HepG2 (cell line): ENCODE measurements around the gene ZNF524. TPM values are rescaled to one million over a fixed set of nuclear protein-coding genes. Genes with fewer than 3 reads are reported as not detected.

Experiments used
- ATAC-seq: fragments of 200-7000 bp; cut with Tn5 transposase; 3 replicates; pipeline ENCODE4 v1.9.1; 2020; ENCODE audit warnings: mild to moderate bottlenecking, moderate library complexity
- BruUV-seq: library from RNA; stranded (reverse); fragments of 400-500 nt; replicated peaks from 2 replicates; lab custom pipeline; 2021; lab: Mats Ljungman, UMichigan
- CTCF ChIA-PET: fragments of 300-600 bp; formaldehyde crosslinking; extraction: SDS; loops from one replicate; lab custom pipeline; 2021; ENCODE audit warnings: low total read pairs, inconsistent platforms, low intra/inter-chr PET ratio; lab: Yijun Ruan, JAX
- POLR2A ChIA-PET: fragments of 350-600 bp; sonication (Branson Sonifier 250); formaldehyde crosslinking; loops from one replicate; lab custom pipeline; 2020; ENCODE audit warnings: antibody characterized with exemption, inconsistent platforms; lab: Yijun Ruan, JAX
- DNase-seq: peaks from one replicate; pipeline ENCODE4 v3.0.0-alpha.2; 2015; ENCODE audit warnings: low spot score
- FAIRE-seq: peaks from 3 replicates; lab custom pipeline; 2011; peaks lifted over from hg19 to GRCh38; lab: Jason Lieb, UNC
- H2AFZ ChIP-seq: one replicate; pipeline ENCODE4 v1.6.1; 2011; ENCODE audit warnings: low read length, inconsistent platforms
- H3K27ac ChIP-seq: fragments of 300-600 bp; 3 replicates; pipeline ENCODE4 v1.8.0; 2011; ENCODE audit warnings: mixed run types, mild to moderate bottlenecking, mixed read lengths, low read length, inconsistent platforms; ENCODE audit not compliant: insufficient read depth; ENCODE audit errors: extremely low read length
- H3K27me3 ChIP-seq, 2 experiments: fragments of 200-600 bp in 1 of 2; 2 replicates in 1 of 2; 3 replicates in 1 of 2; pipeline versions ENCODE4 v1.6.0 to v1.8.0; 2011; ENCODE audit warnings: low read length in 2 of 2, mild to moderate bottlenecking in 2 of 2, moderate library complexity in 2 of 2, inconsistent platforms in 1 of 2; ENCODE audit not compliant: insufficient read depth in 2 of 2, control insufficient read depth in 1 of 2
- H3K36me3 ChIP-seq, 2 experiments: fragments of 200-600 bp in 1 of 2; replicated peaks in 1 of 2; 2 replicates in 1 of 2; 3 replicates in 1 of 2; pipeline versions ENCODE4 v1.5.1 to v1.8.0; 2011; ENCODE audit warnings: low read length in 2 of 2, inconsistent platforms in 1 of 2; ENCODE audit not compliant: insufficient read depth in 2 of 2, control insufficient read depth in 1 of 2
- H3K4me1 ChIP-seq: 2 replicates; pipeline ENCODE4 v1.5.1; 2012; ENCODE audit warnings: low read length, inconsistent platforms; ENCODE audit not compliant: insufficient read depth
- H3K4me2 ChIP-seq: 2 replicates; pipeline ENCODE4 v1.6.0; 2011; ENCODE audit warnings: low read depth, low read length, inconsistent platforms
- H3K4me3 ChIP-seq, 3 experiments: fragments of 200-600 bp in 1 of 3; sonication (generic), shearing (Covaris generic) in 1 of 3; replicated peaks in 1 of 3; 2 replicates each; pipeline ENCODE4 v1.5.1; 2011 to 2016; ENCODE audit warnings: low read length in 3 of 3, inconsistent platforms in 2 of 3, low read depth in 2 of 3, mild to moderate bottlenecking in 2 of 3, control low read depth in 1 of 3, mixed read lengths in 1 of 3; ENCODE audit not compliant: insufficient read depth in 1 of 3
- H3K79me2 ChIP-seq: one replicate; pipeline ENCODE4 v1.6.1; 2011; ENCODE audit warnings: low read length, inconsistent platforms; ENCODE audit not compliant: insufficient read depth
- H3K9ac ChIP-seq: 2 replicates; pipeline ENCODE4 v1.6.0; 2011; ENCODE audit warnings: mild to moderate bottlenecking, low read depth, low read length, inconsistent platforms; ENCODE audit not compliant: insufficient read depth
- H3K9me3 ChIP-seq: 2 replicates; pipeline ENCODE4 v1.5.1; 2012; ENCODE audit warnings: mild to moderate bottlenecking, low read length
- H4K20me1 ChIP-seq: 2 replicates; pipeline ENCODE4 v1.6.0; 2011; ENCODE audit warnings: inconsistent platforms, mild to moderate bottlenecking, low read length, moderate library complexity; ENCODE audit not compliant: insufficient read depth
- FLYWCH1 ChIP-seq: sonication (generic); formaldehyde crosslinking; IDR thresholded peaks from 2 replicates; pipeline ENCODE4 v1.8.1; 2023; ENCODE audit warnings: mild to moderate bottlenecking, missing genetic modification reagents
- FOXK2 ChIP-seq: fragments of 450-650 bp; IDR thresholded peaks from 2 replicates; pipeline ENCODE4 v1.6.1; 2016
- GABPA ChIP-seq, 2 experiments: IDR thresholded peaks; 2 replicates each; pipeline ENCODE4 v1.6.1; 2011 to 2016; ENCODE audit warnings: low read depth in 2 of 2, low read length in 1 of 2, missing biosample characterization in 1 of 2, missing genetic modification characterization in 1 of 2
- JUND ChIP-seq: sonication (generic); formaldehyde crosslinking; IDR thresholded peaks from 2 replicates; pipeline ENCODE4 v1.8.0; 2022; ENCODE audit warnings: mild to moderate bottlenecking, missing genetic modification reagents
- PLRG1 ChIP-seq: fragments of 450-650 bp; conservative IDR thresholded peaks from 2 replicates; pipeline ENCODE4 v1.6.1; 2016
- RBFOX2 ChIP-seq: fragments of 200-400 bp; formaldehyde crosslinking; IDR thresholded peaks from 2 replicates; pipeline ENCODE4 v1.6.1; 2017; ENCODE audit warnings: low read depth, mild to moderate bottlenecking, low read length
- TAF1 ChIP-seq: sonication (generic); formaldehyde crosslinking; IDR thresholded peaks from 2 replicates; pipeline ENCODE4 v1.4.0; 2020; ENCODE audit warnings: missing genetic modification reagents
- TGIF2 ChIP-seq: IDR thresholded peaks from 2 replicates; pipeline ENCODE4 v1.6.1; 2016; ENCODE audit warnings: control low read depth, missing compliant biosample characterization
- TOE1 ChIP-seq: sonication (generic); formaldehyde crosslinking; IDR thresholded peaks from 2 replicates; pipeline ENCODE4 v1.4.0; 2020; ENCODE audit warnings: mild to moderate bottlenecking, missing genetic modification reagents
- TSC22D2 ChIP-seq: sonication (generic); formaldehyde crosslinking; IDR thresholded peaks from 2 replicates; pipeline ENCODE4 v1.5.1; 2020; ENCODE audit warnings: missing genetic modification reagents, mild to moderate bottlenecking, borderline replicate concordance
- ZNF224 ChIP-seq: sonication (generic); formaldehyde crosslinking; IDR thresholded peaks from 2 replicates; pipeline ENCODE4 v1.5.0; 2020; ENCODE audit warnings: mild to moderate bottlenecking, missing genetic modification reagents
- ZNF235 ChIP-seq: sonication (generic); formaldehyde crosslinking; IDR thresholded peaks from 2 replicates; pipeline ENCODE4 v1.8.1; 2023; ENCODE audit warnings: mild to moderate bottlenecking, missing genetic modification reagents, borderline replicate concordance
- ZNF30 ChIP-seq: sonication (generic); formaldehyde crosslinking; IDR thresholded peaks from 2 replicates; pipeline ENCODE4 v1.5.0; 2020; ENCODE audit warnings: mild to moderate bottlenecking, missing genetic modification reagents
- ZNF354B ChIP-seq: sonication (generic); formaldehyde crosslinking; IDR thresholded peaks from 2 replicates; pipeline ENCODE4 v1.8.0; 2022; ENCODE audit warnings: mild to moderate bottlenecking, missing genetic modification reagents
- ZNF782 ChIP-seq: sonication (generic); formaldehyde crosslinking; IDR thresholded peaks from 2 replicates; pipeline ENCODE4 v1.4.0; 2020; ENCODE audit warnings: missing genetic modification reagents, mild to moderate bottlenecking, borderline replicate concordance
- ZNF788 ChIP-seq: sonication (generic); formaldehyde crosslinking; IDR thresholded peaks from 2 replicates; pipeline ENCODE4 v1.5.0; 2020; ENCODE audit warnings: mild to moderate bottlenecking, missing genetic modification reagents, borderline replicate concordance
- WGBS: methylation state at CpG from one replicate; pipeline ENCODE4 v1.1.6; 2017; ENCODE audit warnings: low lambda C conversion rate; 5-methylcytosine and 5-hydroxymethylcytosine counted together
- in situ Hi-C: cut with HindIII; loops from 2 replicates; pipeline ENCODE4 v1.10.0; 2017; ENCODE audit warnings: low pct_unique_long_range_greater_than_20kb; ENCODE audit not compliant: extremely low pct_ligation_motif_present
- intact Hi-C: fragments of 100-400 bp; cut with micrococcal nuclease; formaldehyde crosslinking; loops from one replicate; pipeline ENCODE4 v1.10.0; 2022; ENCODE audit not compliant: unreplicated experiment
- polyA plus RNA-seq, 8 experiments: library from polyadenylated mRNA; depleted of rRNA in 3 of 8; stranded (reverse) in 7 of 8; unstranded in 1 of 8; fragments of >200 nt; fragmentation: Illumina TruSeq in 4 of 8; extraction: Trizol in 4 of 8; gene quantifications; 2 replicates each; pipeline versions ENCODE4 v1.2.1 to v1.2.3, GENCODE V29; 2011 to 2016; ENCODE audit warnings: low read depth in 4 of 8, missing spikeins in 1 of 8, mixed read lengths in 1 of 8; ENCODE audit not compliant: insufficient read depth in 1 of 8
- total RNA-seq, 5 experiments: library from RNA; depleted of rRNA; stranded (reverse); fragments of >200 nt; fragmentation: Illumina TruSeq; extraction: Trizol; gene quantifications; 2 replicates each; pipeline ENCODE4 v1.2.3, GENCODE V29; 2016; ENCODE audit warnings: low read depth in 1 of 5

Gene ZNF524
- total and polyA plus RNA-seq, 2 of the 13 experiments (the other 11 are each of a cell fraction or from before 2014, with no cell fraction given): 3.2 to 4.6 TPM

DNA sequence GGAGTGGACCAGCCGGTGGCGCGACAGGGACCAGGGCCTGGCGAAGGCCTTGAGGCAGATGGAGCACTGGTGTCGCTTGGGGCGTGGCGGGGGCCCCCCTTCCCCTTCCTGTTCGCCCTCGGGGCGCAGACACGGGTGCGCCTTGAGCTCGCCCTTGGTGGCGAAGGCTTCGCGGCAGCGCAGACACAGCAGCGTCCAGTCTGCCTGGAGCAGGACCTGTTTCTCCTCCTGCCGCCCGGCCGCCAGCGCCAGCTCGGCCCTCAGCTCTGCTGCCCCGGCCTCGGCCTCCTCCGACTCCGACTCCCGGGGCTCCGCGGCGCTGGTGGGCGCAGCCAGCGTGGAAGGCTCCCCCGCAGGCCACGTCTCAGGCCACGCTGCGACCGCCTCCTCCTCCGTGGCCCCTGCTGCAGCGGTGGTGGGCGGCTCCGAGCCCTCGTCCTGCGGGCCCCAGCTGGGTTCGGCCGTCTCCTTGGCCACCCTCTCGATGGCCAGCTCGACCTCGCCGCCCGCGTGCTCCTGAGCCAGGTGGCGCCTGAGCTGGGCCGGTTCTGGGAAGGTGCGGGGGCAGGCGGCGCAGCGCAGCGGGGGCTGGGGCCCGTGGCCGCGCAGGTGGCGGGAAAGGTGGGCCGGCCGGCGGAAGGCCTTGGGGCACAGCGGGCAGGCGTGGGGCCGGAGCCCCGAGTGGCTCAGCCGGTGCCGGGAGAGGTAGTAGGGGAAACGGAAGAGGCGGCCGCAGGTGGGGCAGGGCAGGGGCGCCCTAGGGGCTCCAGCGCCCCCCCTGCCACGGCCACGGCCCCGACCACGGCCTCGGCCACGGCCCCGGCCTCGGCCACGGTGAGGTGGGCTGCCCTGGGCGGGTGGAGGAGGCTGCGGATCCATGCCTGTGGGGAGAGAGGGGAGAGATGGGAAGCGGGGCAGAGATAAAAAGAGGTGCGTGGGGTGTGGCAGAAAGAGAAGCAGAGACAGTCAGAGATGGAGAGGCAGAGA lies 21.0 kb upstream of the ZNF524 start:
- peaks cover 9% of the 10 kb centered on the region for H3K79me2 ChIP-seq
- BruUV-seq: TSS peak; percentile 43
- H2AFZ ChIP-seq: no peak overlapping the region
- H3K9me3 ChIP-seq: no peaks in the 10 kb centered on the region
- 96% methylated on average over 80 of the region's 90 CpGs for WGBS
- in situ Hi-C loops (no loop called here), intact Hi-C loops (no loop called here)
- TF ChIP-seq TSC22D2 (CRISPR knock-in tag) (no peak), ZNF30 (no peak), RBFOX2 (peak; percentile 57)
- CTCF ChIA-PET: no interaction called here
- peak overlapping the region; percentile 88 to 97 (median 95) for H3K4me3 ChIP-seq
- 0 out of 5 replicates have a peak, but pooled peaks cover 0 to 8% of the 10 kb centered on the region in 2 experiments for H3K36me3 ChIP-seq
- H4K20me1 ChIP-seq: no peaks in the 10 kb centered on the region
- POLR2A ChIA-PET: no interaction called here
- peaks cover 28% of the 10 kb centered on the region for H3K4me1 ChIP-seq
- DNase-seq (no peak), ATAC-seq (no peak), FAIRE-seq (no peak)
- no peaks in the 10 kb centered on the region for H3K27me3 ChIP-seq
- H3K4me2 ChIP-seq: peak overlapping the region; percentile 93
- peak overlapping the region; percentile 85; the same call in 1 of the 2 replicates for H3K9ac ChIP-seq
- H3K27ac ChIP-seq: peak overlapping the region; percentile 79

DNA sequence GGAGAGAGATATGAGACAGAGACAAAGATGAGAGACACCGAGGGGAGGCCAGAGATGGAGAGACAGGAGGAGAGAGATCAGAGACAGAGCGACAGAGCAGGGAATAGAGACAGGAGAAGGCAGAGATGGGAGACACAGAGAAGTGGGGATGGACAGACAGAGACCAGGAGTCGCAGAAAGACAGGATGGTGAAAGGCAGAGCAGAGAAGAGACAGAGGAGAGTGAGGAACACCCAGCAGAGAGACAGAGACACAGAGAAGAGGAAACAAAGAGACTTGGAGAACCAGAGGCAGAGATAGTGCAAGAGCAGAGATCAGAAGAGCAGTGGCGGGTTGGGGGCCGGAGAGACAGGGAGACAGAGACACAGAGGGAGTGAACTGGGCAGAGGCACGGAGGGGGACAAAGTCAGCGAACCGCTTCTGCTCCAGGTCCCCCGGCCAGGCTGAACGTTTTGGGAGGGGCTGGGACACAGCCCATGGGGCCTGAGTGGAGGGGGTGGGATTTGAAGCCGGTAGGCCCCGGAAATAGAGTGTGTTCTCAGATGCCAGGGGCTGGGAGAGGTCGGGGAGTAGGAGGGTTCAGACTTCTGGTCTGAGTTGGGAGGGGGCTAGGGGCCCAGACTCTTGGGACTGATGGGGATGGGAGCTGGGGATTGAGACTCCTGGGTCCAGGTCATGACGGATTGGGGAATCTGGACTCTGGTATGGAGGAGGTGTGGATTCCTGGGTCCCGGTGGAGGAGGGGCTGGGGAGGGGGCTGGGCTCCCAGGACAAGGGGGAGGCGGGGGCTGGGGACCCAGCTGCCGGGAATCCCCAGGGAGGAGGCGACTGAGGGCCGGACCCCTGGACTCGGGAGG lies 20.1 kb upstream of the ZNF524 start:
- FAIRE-seq (no peak), ATAC-seq (peak; percentile 36), DNase-seq (peak; percentile 16)
- ChIA-PET POLR2A (interaction anchor here (1.0 to 2.6 kb wide), 3 partner anchors 19 to 32 kb away, joined by 3 to 45 read pairs (median 11); partner anchors contain the start of genes FIZ1 and ZNF524), CTCF (no interaction called here)
- Histone ChIP-seq H3K27ac (peak overlapping the region; percentile 79), H3K79me2 (peaks cover 9% of the 10 kb centered on the region), H3K27me3 (no peaks in the 10 kb centered on the region), H3K9ac (peak overlapping the region; percentile 85), H2AFZ (no peak overlapping the region), H3K36me3 (0 out of 5 replicates have a peak, but pooled peaks cover 0 to 8% of the 10 kb centered on the region in 2 experiments), H3K9me3 (no peaks in the 10 kb centered on the region), H4K20me1 (no peaks in the 10 kb centered on the region), H3K4me3 (peak overlapping the region; percentile 88 to 97 (median 95)), H3K4me2 (peak overlapping the region; percentile 93), H3K4me1 (peaks cover 37% of the 10 kb centered on the region)
- 8% methylated on average over 15 of the region's 20 CpGs for WGBS
- intact Hi-C loops (loop anchor here (2.0 to 10.0 kb wide), 4 partner anchors 19 to 65 kb away; partner anchors contain the start of gene FIZ1), in situ Hi-C loops (no loop called here)
- BruUV-seq: no TSS peak
- TF ChIP-seq ZNF788 (CRISPR knock-in tag): no peak
- no peak for TF ChIP-seq JUND (CRISPR knock-in tag)
- no peak for TF ChIP-seq ZNF224 (CRISPR knock-in tag)
- no peak for TF ChIP-seq ZNF354B (CRISPR knock-in tag)
- no peak for TF ChIP-seq FLYWCH1 (CRISPR knock-in tag)
- TF ChIP-seq PLRG1: no peak
- TF ChIP-seq ZNF235 (CRISPR knock-in tag): no peak
- TF ChIP-seq FOXK2: 0 out of 2 replicates have a peak, but pooled peaks have one; percentile 6
- TF ChIP-seq TGIF2 (CRISPR knock-in tag): peak; percentile 18; the same call in 1 of the 2 replicates
- TF ChIP-seq TOE1 (CRISPR knock-in tag): no peak
- no peak for TF ChIP-seq ZNF782 (CRISPR knock-in tag)
- no peak; the same call in none of the 2 replicates for TF ChIP-seq TAF1 (CRISPR knock-in tag)
- TF ChIP-seq GABPA (IDR thresholded peaks at IDR 0.05; ENCODE audit: low read depth, low read length): no peak
- peak; percentile 30 for TF ChIP-seq GABPA (CRISPR knock-in tag; IDR thresholded peaks at IDR 0.05; ENCODE audit: low read depth)
